Neural cell (in vitro differentiated cells): Measurements from ENCODE around the gene PCSK9.

Experiments
- CTCF ChIP-seq: fragments of 450-650 bp; IDR thresholded peaks from 2 replicates; pipeline ENCODE4 v1.5.1; 2014; ENCODE audit warnings: antibody characterized with exemption, mild to moderate bottlenecking, moderate library complexity; ENCODE audit not compliant: poor library complexity, severe bottlenecking
- TAF1 ChIP-seq: IDR thresholded peaks from 2 replicates; pipeline ENCODE4 v1.6.1; 2012; ENCODE audit warnings: low read depth

GRCh38 chr1:55053265-55053954, 14.1 kb downstream of the PCSK9 start:
- TF ChIP-seq CTCF, result no peak
- TF ChIP-seq TAF1, result no peak
